HG03521 (cell line): Measurements from ENCODE around the gene RGPD6.
"Not testable (repeated sequence)": the region's sequence is repeated elsewhere in the genome, so short reads cannot be mapped to it uniquely, and the experiment has no call there.

ENCODE experiments used
- ATAC-seq: cut with Tn5 transposase; IDR thresholded peaks from one replicate; pipeline ENCODE4 v1.9.1; 2021; ENCODE audit warnings: mild to moderate bottlenecking, moderate library complexity; ENCODE audit not compliant: unreplicated experiment

The RGPD6 gene

GRCh38 chr2:110576763-110577416 is at the start of gene RGPD6:
Gene RGPD6 (minus strand): TSS chr2:110577222. CDS start chr2:110577024, 198 bp downstream.
- peak; percentile 100 for ATAC-seq

- ATAC-seq: not testable (repeated sequence)
Observed at GRCh38 chr2:110619326-110619939, 42.4 kb upstream of the RGPD6 start.

DNA sequence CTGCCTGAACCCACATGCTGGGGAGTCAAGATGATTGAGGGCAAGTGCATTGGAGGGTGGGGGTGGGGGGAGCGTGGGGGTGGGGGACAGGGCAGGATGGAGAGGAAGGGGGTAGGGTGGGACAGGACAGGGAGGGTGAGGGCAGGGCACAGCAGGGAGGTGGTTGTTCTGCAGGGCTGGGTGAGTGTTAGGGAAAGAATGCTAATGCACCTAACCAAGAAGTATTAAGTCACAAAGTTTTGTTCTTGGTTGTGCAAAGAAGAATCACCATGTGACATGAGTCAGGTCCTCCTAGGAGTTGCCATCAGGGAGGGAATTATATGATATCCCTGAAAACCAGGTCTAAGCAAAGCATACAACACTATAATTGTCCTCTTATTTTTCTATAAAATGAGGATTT is 36.9 kb upstream of the RGPD6 start:
- not testable (repeated sequence) for ATAC-seq

DNA sequence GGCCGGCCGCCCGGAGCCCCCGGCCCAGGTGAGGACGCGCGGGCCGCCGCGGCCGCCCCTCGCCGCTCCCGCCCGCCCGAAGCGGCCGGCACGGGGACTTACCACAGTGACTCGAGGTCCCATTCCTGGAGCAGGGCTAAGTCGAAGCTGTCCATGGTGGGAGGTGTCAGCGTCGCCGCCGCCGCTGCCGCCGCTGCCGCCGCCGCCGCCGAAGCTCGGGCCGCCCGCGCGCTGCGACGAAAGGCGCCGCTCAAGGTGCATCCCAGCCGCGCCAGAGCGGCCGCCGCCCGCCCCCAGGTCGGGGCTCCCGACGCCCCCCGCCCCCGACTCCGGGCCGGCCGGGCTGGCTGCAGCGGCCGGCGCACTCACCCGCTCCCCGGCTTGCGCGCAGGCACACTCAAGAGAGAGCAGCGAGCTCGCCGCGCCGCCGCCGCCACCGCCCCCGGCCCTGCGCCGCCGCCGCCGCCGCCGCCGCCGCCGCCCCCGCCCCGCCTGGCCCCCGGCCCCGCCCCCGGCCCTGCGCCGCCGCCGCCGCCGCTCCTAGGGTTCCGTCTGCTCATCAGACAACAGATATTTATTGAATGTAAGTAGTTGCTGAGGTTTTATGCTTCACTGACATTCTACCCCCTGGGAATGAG is 33.7 kb upstream of the RGPD6 start:
- not testable (repeated sequence) for ATAC-seq

DNA sequence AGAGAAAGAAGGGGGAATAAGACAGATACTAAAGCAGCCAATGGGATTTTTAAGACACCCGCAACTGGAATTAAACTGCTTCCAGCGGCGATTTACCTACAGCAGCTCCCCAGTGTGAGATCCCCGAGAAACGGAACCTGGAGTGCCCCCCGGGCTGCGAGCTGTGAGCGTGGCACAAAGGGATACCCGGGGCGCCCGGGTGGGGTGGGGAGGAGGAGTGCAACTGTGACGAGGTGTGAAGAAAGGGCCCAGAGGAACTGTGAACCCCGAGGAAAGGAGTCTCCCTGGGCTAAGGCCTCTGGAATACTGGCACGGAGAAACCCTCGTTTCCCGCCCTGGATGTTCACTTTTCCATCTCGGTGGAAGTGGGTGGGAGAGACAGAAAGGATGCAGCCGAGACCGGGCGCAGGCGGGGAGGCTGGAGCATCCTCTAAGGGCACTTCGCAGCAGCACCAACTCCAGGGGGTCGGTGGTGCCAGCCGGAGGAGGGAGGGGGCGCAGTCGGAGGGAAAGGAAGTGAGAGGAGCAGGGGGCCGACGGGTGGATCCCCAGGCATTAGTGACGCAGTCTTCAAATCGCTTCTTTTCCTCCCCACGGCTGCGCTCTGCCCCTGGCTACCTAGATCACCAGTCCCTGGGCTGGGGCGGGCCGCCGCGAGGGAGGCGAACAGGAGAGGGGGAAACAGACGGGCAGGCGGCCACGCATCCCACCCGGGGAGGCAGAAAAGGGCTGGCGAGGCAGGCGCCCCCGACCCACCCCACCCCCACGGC is 33.0 kb upstream of the RGPD6 start:
- ATAC-seq: not testable (repeated sequence)

DNA sequence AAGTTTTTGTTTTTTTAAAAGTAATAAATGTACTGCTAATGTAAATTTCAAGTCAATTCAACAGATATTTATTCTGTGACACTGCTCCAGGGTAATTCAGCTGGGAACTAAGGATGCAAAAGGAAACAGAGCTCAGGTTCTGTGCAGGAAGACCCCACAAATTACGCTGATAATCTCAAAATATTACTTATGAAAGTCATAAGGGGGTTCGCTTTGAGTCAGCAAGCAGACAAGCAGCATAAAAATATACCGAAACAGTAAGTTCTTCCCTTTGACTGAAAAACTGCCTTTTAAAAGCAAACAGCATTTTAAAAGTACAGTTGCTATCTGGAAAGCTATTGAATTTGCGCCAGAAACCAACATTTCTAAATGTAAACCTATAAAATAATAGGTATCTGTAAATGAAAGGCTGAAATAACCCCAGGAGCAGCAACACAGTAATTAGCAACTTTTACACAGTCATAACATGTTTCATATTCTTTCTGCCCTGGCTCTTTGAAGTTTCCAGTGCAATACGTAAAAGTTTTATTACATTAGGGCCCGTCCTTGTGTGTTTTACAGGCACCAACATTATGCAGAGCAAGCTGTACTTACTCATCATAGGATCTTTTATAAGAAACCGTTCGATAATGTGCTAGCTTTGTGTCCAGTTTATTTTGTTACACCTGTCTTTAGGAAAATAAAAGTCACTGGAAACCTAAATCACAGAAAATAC is 31.9 kb upstream of the RGPD6 start:
- ATAC-seq: not testable (repeated sequence)

GRCh38 chr2:110605057-110605456 is 28.0 kb upstream of the RGPD6 start:
- ATAC-seq: not testable (repeated sequence)

GRCh38 chr2:110603917-110604591 is 27.0 kb upstream of the RGPD6 start:
- ATAC-seq: not testable (repeated sequence)

GRCh38 chr2:110602139-110602538 is 25.1 kb upstream of the RGPD6 start:
- not testable (repeated sequence) for ATAC-seq

DNA sequence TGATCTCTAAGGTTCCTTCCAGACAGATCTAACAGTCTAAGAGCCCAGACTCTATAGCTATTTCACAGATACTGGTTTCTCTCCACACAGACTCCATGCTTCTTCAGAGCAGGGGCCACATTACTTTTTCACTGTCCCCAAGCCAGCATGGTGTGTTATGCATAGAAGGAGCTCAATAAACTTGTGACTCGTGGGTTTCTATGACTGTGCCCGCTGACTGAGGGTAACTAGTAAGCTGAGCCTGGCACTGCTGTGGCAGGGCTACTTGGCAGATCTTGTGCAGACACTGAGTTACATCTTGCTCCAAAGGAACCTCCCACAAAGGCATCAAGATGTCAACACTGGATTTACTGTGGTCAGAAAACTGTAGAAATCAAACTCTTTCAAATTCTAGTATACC is 15.0 kb upstream of the RGPD6 start:
- not testable (repeated sequence) for ATAC-seq

DNA sequence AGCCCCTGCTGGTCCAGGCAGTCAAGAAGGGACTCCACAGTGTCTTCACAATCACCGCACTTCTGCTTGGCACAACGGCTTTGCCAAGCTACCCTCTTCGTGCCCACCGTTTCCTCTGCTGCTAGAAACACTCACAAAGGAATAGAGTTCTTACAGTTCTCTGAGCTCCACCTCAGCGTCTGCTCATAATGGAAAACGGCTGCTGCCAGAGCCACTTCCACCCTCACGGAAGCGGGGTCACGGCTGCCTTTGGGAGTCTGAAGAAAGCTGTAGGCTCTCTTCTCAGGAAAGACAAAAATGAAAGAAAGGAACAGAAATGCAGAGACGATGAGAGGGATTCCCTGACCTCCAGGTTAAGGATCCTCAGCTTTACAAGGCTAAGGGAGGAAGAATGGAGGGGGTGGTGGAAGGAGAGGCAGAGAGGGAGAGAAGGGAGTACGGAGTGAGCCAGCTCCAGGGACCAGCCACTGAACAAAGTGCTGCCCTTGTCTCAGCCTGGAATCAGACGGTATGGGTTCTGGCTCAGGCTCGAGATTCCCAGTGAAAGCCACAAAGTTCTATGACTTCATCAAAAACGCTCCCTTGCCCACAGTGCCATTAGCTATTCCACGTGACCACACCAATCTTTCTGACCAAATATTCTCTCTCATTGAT is 12.8 kb upstream of the RGPD6 start:
- ATAC-seq: not testable (repeated sequence)

GRCh38 chr2:110588520-110588919 is 11.5 kb upstream of the RGPD6 start:
- ATAC-seq: not testable (repeated sequence)

- not testable (repeated sequence) for ATAC-seq
Observed at GRCh38 chr2:110579216-110579965, 2.4 kb upstream of the RGPD6 start.

DNA sequence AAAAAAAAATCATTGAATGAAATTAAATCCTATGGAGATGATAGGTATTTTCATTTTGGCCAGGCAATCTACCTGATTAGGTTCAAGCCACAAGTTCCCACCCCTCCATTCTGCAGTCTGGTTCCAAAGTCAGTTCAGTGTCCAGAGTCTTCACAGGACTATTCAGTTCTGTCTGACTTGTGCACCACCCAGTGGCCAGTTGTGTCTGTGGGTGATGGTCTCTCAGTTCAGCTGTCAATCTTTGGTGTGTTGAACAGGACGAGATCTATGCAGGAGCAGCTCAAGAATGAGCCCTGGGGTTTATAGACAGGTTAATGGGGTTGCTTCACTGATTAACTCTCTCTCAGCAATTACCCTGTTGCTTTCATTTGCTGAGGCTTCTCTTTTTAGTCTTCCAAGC is 1.4 kb upstream of the RGPD6 start:
- not testable (repeated sequence) for ATAC-seq

GRCh38 chr2:110499755-110500377 is 77.2 kb downstream of the RGPD6 start:
- ATAC-seq: peak; percentile 90

- ATAC-seq: not testable (repeated sequence)
Observed at GRCh38 chr2:110496027-110496426, 81.0 kb downstream of the RGPD6 start.

- ATAC-seq: not testable (repeated sequence)
Observed at GRCh38 chr2:110494488-110494887, 82.5 kb downstream of the RGPD6 start.

DNA sequence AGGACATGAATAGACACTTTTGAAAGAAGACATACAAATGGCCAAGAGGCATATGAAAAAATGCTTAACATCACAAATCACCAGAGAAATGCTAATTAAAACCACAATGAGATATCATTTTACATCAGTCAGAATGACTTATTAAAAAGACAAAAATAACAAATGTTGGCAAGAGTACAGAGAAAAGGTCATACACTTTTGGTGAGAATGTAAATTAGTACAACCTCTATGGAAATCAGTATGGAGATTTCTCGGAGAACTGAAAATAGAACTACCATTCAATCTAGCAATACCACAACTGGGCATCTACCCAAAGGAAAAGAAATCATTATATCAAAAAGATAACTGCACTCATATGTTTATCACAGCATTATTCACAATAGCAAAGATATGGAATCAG is 88.0 kb downstream of the RGPD6 start:
- not testable (repeated sequence) for ATAC-seq
